Epithelial cell of esophagus (primary cell): ENCODE results near the gene TMEM201.
A peak's percentile ranks its signal among the peaks of the same experiment; 100 is the strongest.

Experiments
- DNase-seq: peaks from one replicate; pipeline ENCODE4 v3.0.0; 2010; ENCODE audit warnings: low read depth
- H3K4me3 ChIP-seq: 2 replicates; pipeline ENCODE4 v1.5.1; 2011; ENCODE audit warnings: mild to moderate bottlenecking, low read length, control low read depth
- CTCF ChIP-seq: IDR thresholded peaks from 2 replicates; pipeline ENCODE4 v1.5.1; 2011; ENCODE audit warnings: low read depth, mild to moderate bottlenecking, low read length, control low read depth, inconsistent platforms; ENCODE audit not compliant: insufficient read depth; ENCODE audit errors: missing control alignments

The TMEM201 gene

GRCh38 chr1:9654834-9655723 lies 66.4 kb downstream of the TMEM201 start:
- no peak for DNase-seq
- TF ChIP-seq CTCF: no peak
- no peak overlapping the region for H3K4me3 ChIP-seq

GRCh38 chr1:9655836-9656235 lies 67.1 kb downstream of the TMEM201 start:
- no peak overlapping the region for H3K4me3 ChIP-seq
- no peak for TF ChIP-seq CTCF
- DNase-seq: no peak

- no peak for DNase-seq
Measured at GRCh38 chr1:9657521-9658032, 68.9 kb downstream of the TMEM201 start.

GRCh38 chr1:9658199-9658598 lies 69.5 kb downstream of the TMEM201 start:
- no peak overlapping the region for H3K4me3 ChIP-seq
- DNase-seq: no peak
- no peak for TF ChIP-seq CTCF

More at GRCh38 chr1:9657521-9658032, 68.9 kb downstream of the TMEM201 start:
- TF ChIP-seq CTCF: no peak
- no peak overlapping the region for H3K4me3 ChIP-seq

GRCh38 chr1:9659328-9659727 lies 70.6 kb downstream of the TMEM201 start:
- TF ChIP-seq CTCF: no peak
- peak; percentile 84 for DNase-seq
- H3K4me3 ChIP-seq: no peak overlapping the region

GRCh38 chr1:9663257-9663656 lies 74.5 kb downstream of the TMEM201 start:
- no peak for TF ChIP-seq CTCF
- no peak overlapping the region for H3K4me3 ChIP-seq
- DNase-seq: no peak
